ENCODE results near the gene PPAN. TPM values are rescaled to one million over a fixed set of nuclear protein-coding genes. Genes with fewer than 3 reads are reported as not detected.

The PPAN gene
- total and polyA plus RNA-seq, 3 donors from 2014 or later = 39.3 to 68.1 (median 66.2) TPM

- Histone ChIP-seq H3K4me3 (no peak overlapping the region), H3K27ac (no peak overlapping the region), H3K4me1 (no peaks in the 10 kb centered on the region), H3K27me3 (no peaks in the 10 kb centered on the region), H3K36me3 (ENCODE audit: low read depth, missing control alignments) (no peaks in the 10 kb centered on the region), H3K9me3 (no peaks in the 10 kb centered on the region)
- intact Hi-C loops (cut with DNase I; ENCODE audit: low total_unique reads) = no loop called here
- TF ChIP-seq, protein P1, sequence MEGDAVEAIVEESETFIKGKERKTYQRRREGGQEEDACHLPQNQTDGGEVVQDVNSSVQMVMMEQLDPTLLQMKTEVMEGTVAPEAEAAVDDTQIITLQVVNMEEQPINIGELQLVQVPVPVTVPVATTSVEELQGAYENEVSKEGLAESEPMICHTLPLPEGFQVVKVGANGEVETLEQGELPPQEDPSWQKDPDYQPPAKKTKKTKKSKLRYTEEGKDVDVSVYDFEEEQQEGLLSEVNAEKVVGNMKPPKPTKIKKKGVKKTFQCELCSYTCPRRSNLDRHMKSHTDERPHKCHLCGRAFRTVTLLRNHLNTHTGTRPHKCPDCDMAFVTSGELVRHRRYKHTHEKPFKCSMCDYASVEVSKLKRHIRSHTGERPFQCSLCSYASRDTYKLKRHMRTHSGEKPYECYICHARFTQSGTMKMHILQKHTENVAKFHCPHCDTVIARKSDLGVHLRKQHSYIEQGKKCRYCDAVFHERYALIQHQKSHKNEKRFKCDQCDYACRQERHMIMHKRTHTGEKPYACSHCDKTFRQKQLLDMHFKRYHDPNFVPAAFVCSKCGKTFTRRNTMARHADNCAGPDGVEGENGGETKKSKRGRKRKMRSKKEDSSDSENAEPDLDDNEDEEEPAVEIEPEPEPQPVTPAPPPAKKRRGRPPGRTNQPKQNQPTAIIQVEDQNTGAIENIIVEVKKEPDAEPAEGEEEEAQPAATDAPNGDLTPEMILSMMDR (IDR thresholded peaks at IDR 0.05) = no peak
- no peak for TF ChIP-seq POLR2A (IDR thresholded peaks at IDR 0.05)
- DNase-seq = no peak
- 89 to 95% methylated on average over 7 of the region's 7 CpGs for WGBS, 2 donors
Observed at GRCh38 chr19:10132905-10133304, 26.7 kb downstream of the PPAN start.

DNA sequence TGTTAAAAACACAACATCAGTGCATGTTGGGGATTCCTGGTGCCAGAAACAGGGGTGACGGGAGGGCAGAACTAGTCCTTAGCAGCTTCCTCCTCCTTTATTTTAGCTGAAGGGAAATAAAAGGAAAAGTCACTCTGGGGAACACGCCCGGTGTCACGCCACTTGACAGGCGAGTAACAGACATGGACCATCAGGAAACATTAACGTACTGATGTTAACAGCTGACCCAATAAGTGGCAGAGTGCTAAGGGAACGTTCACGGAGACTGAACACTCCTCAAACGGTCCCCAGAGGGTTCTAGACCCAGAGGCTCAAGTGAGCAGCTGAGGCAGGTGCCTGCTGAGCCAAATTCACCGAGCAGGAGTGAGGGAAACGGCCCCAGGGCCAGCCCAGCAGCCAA, 27.4 kb downstream of the PPAN start:
- TF ChIP-seq, protein P1 (IDR thresholded peaks at IDR 0.05) = no peak
- no peak for TF ChIP-seq POLR2A (IDR thresholded peaks at IDR 0.05)
- Histone ChIP-seq H3K36me3 (ENCODE audit: low read depth, missing control alignments) (no peaks in the 10 kb centered on the region), H3K27ac (no peak overlapping the region), H3K27me3 (no peaks in the 10 kb centered on the region), H3K4me3 (no peak overlapping the region), H3K9me3 (no peaks in the 10 kb centered on the region), H3K4me1 (no peaks in the 10 kb centered on the region)
- intact Hi-C loops (cut with DNase I; ENCODE audit: low total_unique reads) = no loop called here
- 86 to 92% methylated on average over 9 to 11 of the region's 11 CpGs for WGBS, 2 donors
- no peak for DNase-seq

DNA sequence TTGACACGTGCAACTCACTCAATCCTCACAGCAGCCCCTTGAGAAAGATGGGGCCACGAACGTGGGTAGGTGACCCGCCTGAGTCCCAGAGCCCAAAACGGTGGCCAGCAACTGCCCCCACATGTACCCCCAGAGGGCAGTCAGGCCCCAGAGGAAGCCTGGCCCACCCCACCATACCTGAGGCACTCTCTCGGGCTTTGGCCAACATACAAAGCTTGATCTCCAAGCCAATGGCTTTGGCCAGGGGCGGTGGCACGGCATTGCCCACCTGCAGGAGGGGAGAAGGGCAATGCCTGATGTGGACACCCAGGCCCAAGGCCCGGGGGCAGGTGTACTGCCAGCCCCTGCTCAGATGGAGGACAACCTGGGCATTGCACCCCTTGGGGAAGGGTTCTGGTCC, 27.9 kb downstream of the PPAN start:
- 94 to 95% methylated on average over 3 to 9 of the region's 9 CpGs for WGBS, 2 donors
- no peak for DNase-seq
- H3K4me3 ChIP-seq = no peak overlapping the region
- H3K9me3 ChIP-seq = no peaks in the 10 kb centered on the region
- intact Hi-C loops (cut with DNase I; ENCODE audit: low total_unique reads) = no loop called here
- H3K27ac ChIP-seq = no peak overlapping the region
- no peaks in the 10 kb centered on the region for H3K4me1 ChIP-seq
- no peaks in the 10 kb centered on the region for H3K36me3 ChIP-seq (ENCODE audit: low read depth, missing control alignments)
- no peaks in the 10 kb centered on the region for H3K27me3 ChIP-seq
- no peak for TF ChIP-seq POLR2A (IDR thresholded peaks at IDR 0.05)

- no peak for DNase-seq
- intact Hi-C loops (cut with DNase I; ENCODE audit: low total_unique reads) = no loop called here
- no peaks in the 10 kb centered on the region for H3K9me3 ChIP-seq
- H3K4me3 ChIP-seq = no peak overlapping the region
- no peaks in the 10 kb centered on the region for H3K4me1 ChIP-seq
- TF ChIP-seq, protein P1 (IDR thresholded peaks at IDR 0.05) = no peak
- TF ChIP-seq POLR2A (IDR thresholded peaks at IDR 0.05) = no peak
- WGBS, 2 donors = 91 to 96% methylated on average over 14 to 38 of the region's 39 CpGs
- H3K27me3 ChIP-seq = no peaks in the 10 kb centered on the region
- H3K36me3 ChIP-seq (ENCODE audit: low read depth, missing control alignments) = no peaks in the 10 kb centered on the region
- H3K27ac ChIP-seq = no peak overlapping the region
Observed at GRCh38 chr19:10135551-10136334, 29.6 kb downstream of the PPAN start.

DNA sequence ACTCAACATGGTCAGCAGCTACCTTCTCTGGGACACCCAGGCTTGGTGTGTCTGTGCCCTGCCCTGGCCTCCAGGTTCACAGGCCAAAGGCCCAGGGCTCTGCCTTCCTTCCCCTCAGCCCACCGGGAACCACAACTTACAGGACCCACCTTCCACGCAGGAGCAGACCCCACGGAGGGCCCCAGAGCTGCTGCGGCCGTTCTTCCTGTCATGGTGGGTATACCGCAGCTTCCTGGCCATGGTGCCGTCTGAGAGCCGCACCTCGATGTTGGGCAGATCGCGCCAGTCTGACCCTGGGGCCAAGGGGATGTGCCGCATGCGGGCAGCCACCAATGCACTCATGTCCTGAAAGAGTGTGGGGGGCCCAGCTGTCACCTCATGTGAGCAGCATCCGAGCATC, 30.8 kb downstream of the PPAN start:
- 80 to 98% methylated on average over 1 to 13 of the region's 14 CpGs for WGBS, 2 donors

More for the DNA sequence above, 30.8 kb downstream of the PPAN start:
- H3K27ac ChIP-seq = no peak overlapping the region
- no peaks in the 10 kb centered on the region for H3K36me3 ChIP-seq (ENCODE audit: low read depth, missing control alignments)
- intact Hi-C loops (cut with DNase I; ENCODE audit: low total_unique reads) = no loop called here
- H3K4me3 ChIP-seq = no peak overlapping the region
- DNase-seq = no peak
- no peaks in the 10 kb centered on the region for H3K9me3 ChIP-seq
- TF ChIP-seq POLR2A (IDR thresholded peaks at IDR 0.05) = no peak
- H3K27me3 ChIP-seq = no peaks in the 10 kb centered on the region
- no peaks in the 10 kb centered on the region for H3K4me1 ChIP-seq

Data from testis (tissue), 3 donors.